HG03342 (cell line): Measurements from ENCODE around the gene HIVEP2.

Experiments
- ATAC-seq: cut with Tn5 transposase; IDR thresholded peaks from one replicate; pipeline ENCODE4 v1.9.1; 2021; ENCODE audit warnings: mild to moderate bottlenecking, moderate library complexity; ENCODE audit not compliant: unreplicated experiment

HIVEP2 gene

GRCh38 chr6:142844065-142844755 is 100.8 kb downstream of the HIVEP2 start:
- ATAC-seq, result peak; percentile 36

GRCh38 chr6:142843361-142843760 is 101.6 kb downstream of the HIVEP2 start:
- no peak for ATAC-seq

- peak; percentile 71 for ATAC-seq
Measured at GRCh38 chr6:142842418-142843261, 102.3 kb downstream of the HIVEP2 start.

GRCh38 chr6:142841915-142842314 is 103.1 kb downstream of the HIVEP2 start:
- ATAC-seq, result no peak

- no peak for ATAC-seq
Measured at GRCh38 chr6:142839686-142840040, 105.3 kb downstream of the HIVEP2 start.

GRCh38 chr6:142838821-142839685 is 105.9 kb downstream of the HIVEP2 start:
- no peak for ATAC-seq

GRCh38 chr6:142835787-142836535 is 109.0 kb downstream of the HIVEP2 start:
- ATAC-seq, result no peak

GRCh38 chr6:142834853-142835252 is 110.1 kb downstream of the HIVEP2 start:
- ATAC-seq, result no peak

GRCh38 chr6:142833798-142834197 is 111.2 kb downstream of the HIVEP2 start:
- ATAC-seq, result no peak

GRCh38 chr6:142833054-142833453 is 111.9 kb downstream of the HIVEP2 start:
- no peak for ATAC-seq

- no peak for ATAC-seq
Measured at GRCh38 chr6:142830807-142831206, 114.2 kb downstream of the HIVEP2 start.

GRCh38 chr6:142830116-142830710 is 114.8 kb downstream of the HIVEP2 start:
- no peak for ATAC-seq

GRCh38 chr6:142829556-142829955 is 115.4 kb downstream of the HIVEP2 start:
- no peak for ATAC-seq

- no peak for ATAC-seq
Measured at GRCh38 chr6:142827991-142828390, 117.0 kb downstream of the HIVEP2 start.

- ATAC-seq, result no peak
Measured at GRCh38 chr6:142827369-142827768, 117.6 kb downstream of the HIVEP2 start.

- ATAC-seq, result no peak
Measured at GRCh38 chr6:142825760-142826159, 119.2 kb downstream of the HIVEP2 start.

GRCh38 chr6:142824426-142824825 is 120.5 kb downstream of the HIVEP2 start:
- ATAC-seq, result no peak

GRCh38 chr6:142823256-142823902 is 121.6 kb downstream of the HIVEP2 start:
- no peak for ATAC-seq

- ATAC-seq, result no peak
Measured at GRCh38 chr6:142822842-142823241, 122.1 kb downstream of the HIVEP2 start.

GRCh38 chr6:142822383-142822782 is 122.6 kb downstream of the HIVEP2 start:
- ATAC-seq, result peak; percentile 79
